MCF 10A (cell line): ENCODE measurements around the gene C19orf67. TPM values are rescaled to one million over a fixed set of nuclear protein-coding genes. Genes with fewer than 3 reads are reported as not detected.
A peak's percentile ranks its signal among the peaks of the same experiment; 100 is the strongest.
"Not testable (repeated sequence)": the region's sequence is repeated elsewhere in the genome, so short reads cannot be mapped to it uniquely, and the experiment has no call there.

Experiments
- BruUV-seq: library from RNA; stranded (reverse); fragments of 400-500 nt; replicated peaks from 2 replicates; lab custom pipeline; 2021; lab: Mats Ljungman, UMichigan
- CTCF ChIA-PET: fragments of 300-600 bp; sonication (Branson Sonifier 250); formaldehyde crosslinking; extraction: SDS; loops from one replicate; lab custom pipeline; 2021; ENCODE audit warnings: antibody characterized with exemption, inconsistent platforms; lab: Yijun Ruan, JAX
- POLR2A ChIA-PET: fragments of 300-600, 350-650 bp; sonication (Branson Sonifier 250); formaldehyde crosslinking; extraction: SDS; loops from one replicate; lab custom pipeline; 2020; ENCODE audit warnings: antibody characterized with exemption, inconsistent platforms; lab: Yijun Ruan, JAX
- DNase-seq: peaks from one replicate; pipeline ENCODE4 v3.0.0-alpha.2; 2018; ENCODE audit not compliant: unreplicated experiment
- H3K27ac Mint-ChIP-seq: one replicate; pipeline ENCODE4 v1.8.0; 2022; ENCODE audit warnings: mild to moderate bottlenecking, low read depth, mixed read lengths; ENCODE audit not compliant: unreplicated experiment
- H3K27me3 Mint-ChIP-seq: one replicate; pipeline ENCODE4 v1.8.0; 2022; ENCODE audit warnings: mixed read lengths; ENCODE audit not compliant: insufficient read depth, unreplicated experiment
- H3K36me3 Mint-ChIP-seq: one replicate; pipeline ENCODE4 v1.8.0; 2022; ENCODE audit warnings: mild to moderate bottlenecking, moderate library complexity, mixed read lengths; ENCODE audit not compliant: insufficient read depth, unreplicated experiment
- H3K4me1 Mint-ChIP-seq: one replicate; pipeline ENCODE4 v1.8.0; 2022; ENCODE audit warnings: mixed read lengths; ENCODE audit not compliant: insufficient read depth, unreplicated experiment
- H3K4me3 Mint-ChIP-seq: one replicate; pipeline ENCODE4 v1.8.0; 2022; ENCODE audit warnings: mild to moderate bottlenecking, moderate library complexity, mixed read lengths; ENCODE audit not compliant: unreplicated experiment
- H3K9me3 Mint-ChIP-seq: one replicate; pipeline ENCODE4 v1.8.0; 2022; ENCODE audit warnings: mixed read lengths; ENCODE audit not compliant: unreplicated experiment
- intact Hi-C: fragments of 100-400 bp; cut with micrococcal nuclease; formaldehyde crosslinking; loops from 2 replicates; pipeline ENCODE4 v1.14.1; 2022
- total RNA-seq: library from RNA; stranded (reverse); gene quantifications from 2 replicates; pipeline ENCODE4 v1.2.3, GENCODE V29; 2022
- TF ChIP-seq, protein P1 (sequence below): fragments of 200-600 bp; IDR thresholded peaks from one replicate; pipeline ENCODE4 v1.8.0; 2022; ENCODE audit warnings: antibody characterized with exemption, mild to moderate bottlenecking; ENCODE audit not compliant: unreplicated experiment

C19orf67 gene
- total RNA-seq, 1 experiment from 2014 or later: not detected

DNA sequence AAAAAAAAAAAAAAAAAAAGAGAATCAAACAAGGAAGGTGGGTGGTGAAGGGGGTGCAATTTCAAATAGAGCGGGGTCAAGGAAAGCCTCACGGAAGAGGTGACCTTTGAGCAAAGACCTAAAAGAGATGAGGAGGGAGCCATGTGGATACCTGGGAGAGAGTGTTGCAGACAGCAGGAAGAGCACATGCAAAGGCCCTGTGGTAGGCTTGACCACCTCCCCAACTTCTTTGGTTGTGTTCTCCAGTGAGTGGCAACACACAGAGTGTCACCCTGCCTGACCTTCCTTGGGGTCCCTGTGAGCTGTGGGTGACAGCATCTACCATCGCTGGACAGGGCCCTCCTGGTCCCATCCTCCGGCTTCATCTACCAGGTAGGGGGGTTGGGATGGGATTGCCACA, 35.1 kb downstream of the C19orf67 start:
- DNase-seq: no peak
- no peak overlapping the region for H3K4me3 Mint-ChIP-seq
- ChIA-PET POLR2A (no interaction called here), CTCF (interaction anchor here (0.8 kb wide), 1 partner anchor 427 kb away, joined by 3 read pairs; no protein-coding TSS in a partner anchor)
- no TSS peak for BruUV-seq
- peaks cover 5% of the 10 kb centered on the region for H3K36me3 Mint-ChIP-seq
- H3K27ac Mint-ChIP-seq: no peak overlapping the region
- intact Hi-C loops: no loop called here
- TF ChIP-seq, protein P1, sequence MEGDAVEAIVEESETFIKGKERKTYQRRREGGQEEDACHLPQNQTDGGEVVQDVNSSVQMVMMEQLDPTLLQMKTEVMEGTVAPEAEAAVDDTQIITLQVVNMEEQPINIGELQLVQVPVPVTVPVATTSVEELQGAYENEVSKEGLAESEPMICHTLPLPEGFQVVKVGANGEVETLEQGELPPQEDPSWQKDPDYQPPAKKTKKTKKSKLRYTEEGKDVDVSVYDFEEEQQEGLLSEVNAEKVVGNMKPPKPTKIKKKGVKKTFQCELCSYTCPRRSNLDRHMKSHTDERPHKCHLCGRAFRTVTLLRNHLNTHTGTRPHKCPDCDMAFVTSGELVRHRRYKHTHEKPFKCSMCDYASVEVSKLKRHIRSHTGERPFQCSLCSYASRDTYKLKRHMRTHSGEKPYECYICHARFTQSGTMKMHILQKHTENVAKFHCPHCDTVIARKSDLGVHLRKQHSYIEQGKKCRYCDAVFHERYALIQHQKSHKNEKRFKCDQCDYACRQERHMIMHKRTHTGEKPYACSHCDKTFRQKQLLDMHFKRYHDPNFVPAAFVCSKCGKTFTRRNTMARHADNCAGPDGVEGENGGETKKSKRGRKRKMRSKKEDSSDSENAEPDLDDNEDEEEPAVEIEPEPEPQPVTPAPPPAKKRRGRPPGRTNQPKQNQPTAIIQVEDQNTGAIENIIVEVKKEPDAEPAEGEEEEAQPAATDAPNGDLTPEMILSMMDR: no peak
- H3K4me1 Mint-ChIP-seq: no peaks in the 10 kb centered on the region
- H3K27me3 Mint-ChIP-seq: no peaks in the 10 kb centered on the region
- H3K9me3 Mint-ChIP-seq: no peaks in the 10 kb centered on the region

DNA sequence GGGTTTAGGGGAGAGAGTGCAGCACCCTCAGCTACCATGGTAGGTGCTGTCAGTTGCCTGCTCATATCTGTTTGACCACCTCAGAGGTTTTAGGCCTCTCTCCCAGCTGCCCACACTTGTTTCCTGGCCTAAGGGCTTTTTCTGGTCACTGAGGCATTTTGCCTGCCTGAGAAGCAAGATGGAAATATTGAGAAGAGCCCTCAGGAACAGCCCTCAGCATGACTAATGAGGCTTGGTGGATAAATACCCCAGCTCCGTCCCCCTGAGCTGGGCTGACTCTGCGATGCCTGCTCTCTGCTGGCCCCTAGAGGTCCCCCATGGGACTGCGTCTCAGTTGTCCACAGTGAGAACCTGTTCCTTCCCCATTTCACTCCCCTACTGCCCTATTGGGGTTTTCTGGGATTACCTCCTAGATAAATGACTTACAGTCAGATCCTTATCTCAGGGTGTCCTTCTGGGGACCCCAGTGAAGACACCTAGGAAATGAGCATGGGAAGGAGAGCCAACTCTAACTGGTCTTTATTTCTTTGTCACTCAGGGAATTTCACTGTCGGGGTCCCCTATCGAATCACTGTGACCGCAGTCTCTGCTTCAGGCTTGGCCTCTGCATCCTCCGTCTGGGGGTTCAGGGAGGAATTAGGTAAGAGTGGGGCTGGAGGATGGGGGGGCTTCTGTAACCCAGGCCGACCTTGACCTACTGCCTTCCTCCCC, 37.0 kb downstream of the C19orf67 start:
- no peaks in the 10 kb centered on the region for H3K27me3 Mint-ChIP-seq
- H3K4me3 Mint-ChIP-seq: no peak overlapping the region
- ChIA-PET POLR2A (interaction anchor here (0.6 to 1.1 kb wide), 2 partner anchors 104 to 172 kb away, joined by 3 to 5 read pairs; no protein-coding TSS in a partner anchor), CTCF (interaction anchor here (0.6 to 2.0 kb wide), 9 partner anchors 9 to 175 kb away, joined by 3 to 12 read pairs (median 3); partner anchors contain the start of gene IL27RA)
- peak; percentile 39 for DNase-seq
- H3K36me3 Mint-ChIP-seq: peaks cover 5% of the 10 kb centered on the region
- no peak overlapping the region for H3K27ac Mint-ChIP-seq
- H3K9me3 Mint-ChIP-seq: no peaks in the 10 kb centered on the region
- BruUV-seq: no TSS peak
- no peaks in the 10 kb centered on the region for H3K4me1 Mint-ChIP-seq
- intact Hi-C loops: no loop called here
- TF ChIP-seq, protein P1: peak; percentile 78

DNA sequence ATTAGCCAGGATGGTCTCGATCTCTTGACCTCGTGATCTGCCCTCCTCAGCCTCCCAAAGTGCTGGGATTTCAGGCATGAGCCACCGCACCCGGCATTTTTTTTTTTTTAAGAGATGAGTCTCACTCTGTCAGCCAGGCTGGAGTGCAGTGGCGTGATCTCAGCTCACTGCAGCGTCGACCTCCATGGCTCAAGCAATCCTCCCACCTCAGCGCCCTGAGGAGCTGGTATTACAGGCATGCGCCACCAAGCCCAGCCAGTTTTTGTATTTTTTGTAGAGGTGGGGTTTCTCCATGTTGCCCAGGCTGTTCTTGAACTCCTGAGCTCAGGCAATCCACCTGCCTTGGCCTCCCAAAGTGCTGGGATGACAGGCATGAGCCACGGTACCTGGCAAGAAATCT, 37.7 kb downstream of the C19orf67 start:
- POLR2A ChIA-PET: interaction anchor here (0.6 to 1.1 kb wide), 2 partner anchors 103 to 172 kb away, joined by 3 to 5 read pairs; no protein-coding TSS in a partner anchor
- DNase-seq, BruUV-seq, intact Hi-C loops, H3K27me3 Mint-ChIP-seq, H3K9me3 Mint-ChIP-seq, H3K4me1 Mint-ChIP-seq, H3K27ac Mint-ChIP-seq, H3K36me3 Mint-ChIP-seq, H3K4me3 Mint-ChIP-seq: not testable (repeated sequence)
- CTCF ChIA-PET: interaction anchor here (0.6 to 2.0 kb wide), 8 partner anchors 10 to 174 kb away, joined by 3 to 12 read pairs (median 4); partner anchors contain the start of gene IL27RA

DNA sequence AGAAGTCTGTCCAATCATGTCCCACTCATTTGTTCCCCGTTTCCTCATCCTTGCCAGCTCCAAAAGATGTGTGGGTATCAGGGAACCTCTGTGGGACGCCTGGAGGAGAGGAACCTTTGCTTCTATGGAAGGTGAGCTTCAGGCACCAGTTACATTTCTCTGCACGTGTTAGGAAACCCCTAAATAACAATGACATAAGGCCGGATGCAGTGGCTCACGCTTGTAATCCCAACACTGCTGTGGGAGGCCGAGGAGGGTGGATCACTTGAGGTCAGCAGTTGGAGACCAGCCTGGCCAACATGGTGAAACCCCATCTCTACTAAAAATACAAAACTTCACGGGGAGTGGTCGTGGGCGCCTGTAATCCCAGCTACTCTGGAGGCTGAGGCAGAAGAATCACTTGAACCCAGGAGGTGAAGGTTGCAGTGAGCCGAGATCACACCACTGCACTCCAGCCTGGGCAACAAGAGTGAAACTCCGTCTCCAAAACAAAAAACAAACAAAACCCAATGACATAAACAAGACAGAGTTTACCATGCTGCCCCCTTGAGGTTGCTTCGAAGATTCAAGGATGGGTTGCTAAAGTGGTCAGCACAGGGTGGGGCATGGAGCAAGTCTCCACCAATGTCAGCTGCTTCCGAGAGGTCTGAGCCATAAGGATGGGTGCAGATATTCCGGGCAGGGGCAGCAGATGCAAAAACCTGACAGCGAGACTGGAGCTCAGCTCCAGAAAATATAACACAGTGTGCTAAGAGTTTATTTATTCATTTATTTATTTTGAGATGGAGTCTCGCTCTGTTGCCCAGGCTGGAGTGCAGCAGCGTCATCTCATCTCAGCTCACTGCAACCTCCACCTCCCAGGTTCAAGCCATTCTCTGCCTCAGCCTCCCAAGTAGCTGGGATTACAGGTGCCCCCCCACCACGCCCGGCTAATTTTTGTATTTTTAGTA, 42.6 kb downstream of the C19orf67 start:
- intact Hi-C loops: loop anchor here (1.0 kb wide), 1 partner anchor 163 kb away; no protein-coding TSS in a partner anchor
- H3K4me3 Mint-ChIP-seq, H3K36me3 Mint-ChIP-seq, H3K4me1 Mint-ChIP-seq, H3K27me3 Mint-ChIP-seq, BruUV-seq, H3K9me3 Mint-ChIP-seq: not testable (repeated sequence)
- peak overlapping the region; percentile 77 for H3K27ac Mint-ChIP-seq
- DNase-seq: peak; percentile 72
- TF ChIP-seq, protein P1: peak; percentile 52
- ChIA-PET CTCF (interaction anchor here (0.6 to 2.6 kb wide), 18 partner anchors 9 to 164 kb away, joined by 3 to 10 read pairs (median 4); partner anchors contain the start of genes MISP3 and PALM3), POLR2A (interaction anchor here (0.7 kb wide), 1 partner anchor 1389 kb away, joined by 3 read pairs; no protein-coding TSS in a partner anchor)
